SK-N-SH (cell line): ENCODE data around the gene AP1M2. TPM values are rescaled to one million over a fixed set of nuclear protein-coding genes. Genes with fewer than 3 reads are reported as not detected.
A peak's percentile ranks its signal among the peaks of the same experiment; 100 is the strongest.

Experiments
- CTCF ChIA-PET: fragments of 300-600, 350-600 bp; formaldehyde crosslinking; extraction: SDS; loops from one replicate; lab custom pipeline; 2021; lab: Yijun Ruan, JAX
- POLR2A ChIA-PET: fragments of 350-600 bp; sonication (Branson Sonifier 250); formaldehyde crosslinking; extraction: SDS; loops from one replicate; lab custom pipeline; 2020; ENCODE audit warnings: antibody characterized with exemption, inconsistent platforms; lab: Yijun Ruan, JAX
- DNase-seq: peaks from one replicate; pipeline ENCODE4 v3.0.0; 2012
- H2AFZ ChIP-seq: fragments of 200-600 bp; sonication (generic); 2 replicates; pipeline ENCODE4 v1.8.1; 2016; ENCODE audit warnings: antibody characterized with exemption, mild to moderate bottlenecking, low read depth
- H3F3A ChIP-seq: fragments of 200-600 bp; sonication (generic); replicated peaks from 2 replicates; pipeline ENCODE3; 2016; ENCODE audit warnings: antibody characterized with exemption, mild to moderate bottlenecking; ENCODE audit not compliant: insufficient read depth
- H3K27ac ChIP-seq, 2 experiments: fragments of 200-500 bp in 1 of 2; fragments of 200-600 bp in 1 of 2; sonication (Bioruptor generic) in 1 of 2; sonication (generic), shearing (Covaris generic) in 1 of 2; 2 replicates each; pipeline versions ENCODE4 v1.5.1 to v1.6.1; 2014 to 2016; ENCODE audit warnings: low read depth in 2 of 2, inconsistent platforms in 1 of 2, low read length in 1 of 2, mild to moderate bottlenecking in 1 of 2, mixed read lengths in 1 of 2
- H3K27me3 ChIP-seq: fragments of 200-600 bp; sonication (generic), shearing (Covaris generic); 2 replicates; pipeline ENCODE4 v1.6.1; 2016; ENCODE audit warnings: mixed run types; ENCODE audit not compliant: insufficient read depth
- H3K36me3 ChIP-seq, 2 experiments: fragments of 200-500 bp in 1 of 2; fragments of 200-600 bp in 1 of 2; sonication (Bioruptor generic) in 1 of 2; sonication (generic) in 1 of 2; replicated peaks in 1 of 2; 2 replicates each; pipeline versions ENCODE3 to v1.5.1; 2014 to 2016; ENCODE audit warnings: low read length in 1 of 2, mild to moderate bottlenecking in 1 of 2; ENCODE audit not compliant: insufficient read depth in 2 of 2, control insufficient read depth in 1 of 2
- H3K4me1 ChIP-seq, 2 experiments: fragments of 200-500 bp in 1 of 2; fragments of 200-600 bp in 1 of 2; sonication (Bioruptor generic) in 1 of 2; sonication (generic), shearing (Covaris generic) in 1 of 2; 2 replicates each; pipeline versions ENCODE4 v1.5.1 to v1.6.1; 2014 to 2016; ENCODE audit warnings: low read depth in 1 of 2, low read length in 1 of 2, mixed run types in 1 of 2; ENCODE audit not compliant: insufficient read depth in 2 of 2, control insufficient read depth in 1 of 2
- H3K4me2 ChIP-seq: fragments of 200-600 bp; sonication (generic), shearing (Covaris generic); 2 replicates; pipeline ENCODE4 v1.6.1; 2017; ENCODE audit warnings: mixed run types
- H3K4me3 ChIP-seq, 2 experiments: fragments of 200-500 bp in 1 of 2; fragments of 200-600 bp in 1 of 2; sonication (Bioruptor generic) in 1 of 2; sonication (generic), shearing (Covaris generic) in 1 of 2; 2 replicates each; pipeline versions ENCODE4 v1.5.1 to v1.8.1; 2014 to 2016; ENCODE audit warnings: low read depth in 2 of 2, inconsistent platforms in 1 of 2, low read length in 1 of 2, mild to moderate bottlenecking in 1 of 2, mixed read lengths in 1 of 2, moderate library complexity in 1 of 2
- H3K79me2 ChIP-seq: fragments of 200-600 bp; sonication (generic); 2 replicates; pipeline ENCODE4 v1.8.1; 2017; ENCODE audit warnings: mild to moderate bottlenecking; ENCODE audit not compliant: insufficient read depth
- H3K9ac ChIP-seq: fragments of 200-600 bp; sonication (generic); 2 replicates; pipeline ENCODE4 v1.6.1; 2017; ENCODE audit warnings: mixed run types
- H3K9me2 ChIP-seq: fragments of 200-600 bp; sonication (generic); 2 replicates; pipeline ENCODE4 v1.6.1; 2017; ENCODE audit warnings: mixed run types
- H3K9me3 ChIP-seq: fragments of 200-600 bp; sonication (generic); 2 replicates; pipeline ENCODE4 v1.6.1; 2017; ENCODE audit warnings: mixed run types, mild to moderate bottlenecking, moderate library complexity
- H4K20me1 ChIP-seq: fragments of 200-600 bp; sonication (generic); 2 replicates; pipeline ENCODE4 v1.6.1; 2017; ENCODE audit warnings: mild to moderate bottlenecking, mixed run types; ENCODE audit not compliant: insufficient read depth
- CHD2 ChIP-seq: fragments of 150-350 bp; IDR thresholded peaks from 2 replicates; pipeline ENCODE4 v1.6.1; 2018; ENCODE audit warnings: low read length; ENCODE audit not compliant: partially characterized antibody
- CTCF ChIP-seq: fragments of 200-600 bp; sonication (generic); IDR thresholded peaks from 2 replicates; pipeline ENCODE4 v1.6.1; 2017; ENCODE audit warnings: antibody characterized with exemption, mild to moderate bottlenecking, moderate library complexity
- ELF1 ChIP-seq: IDR thresholded peaks from 2 replicates; pipeline ENCODE4 v1.4.0; 2012
- EZH2phosphoT487 ChIP-seq: fragments of 200-600 bp; sonication (generic); IDR thresholded peaks from 2 replicates; pipeline ENCODE4 v1.6.1; 2017; ENCODE audit warnings: low read depth, mixed run types, mild to moderate bottlenecking, antibody characterized with exemption, moderate library complexity, borderline replicate concordance
- FOXM1 ChIP-seq: IDR thresholded peaks from 2 replicates; pipeline ENCODE4 v1.4.0; 2012; ENCODE audit warnings: low read depth, mild to moderate bottlenecking
- MEF2A ChIP-seq: IDR thresholded peaks from 2 replicates; pipeline ENCODE4 v1.4.0; 2012; ENCODE audit warnings: low read depth, borderline replicate concordance
- MXI1 ChIP-seq: IDR thresholded peaks from 2 replicates; pipeline ENCODE4 v1.6.1; 2012; ENCODE audit warnings: mild to moderate bottlenecking, low read depth, low read length, improper control_type of control experiment
- REST ChIP-seq: IDR thresholded peaks from 2 replicates; pipeline ENCODE4 v1.6.1; 2012; ENCODE audit warnings: mild to moderate bottlenecking, low read depth, low read length, moderate library complexity
- RXRA ChIP-seq: IDR thresholded peaks from 2 replicates; pipeline ENCODE4 v1.4.0; 2012; ENCODE audit warnings: low read depth, mild to moderate bottlenecking, borderline replicate concordance
- SIN3A ChIP-seq: IDR thresholded peaks from 2 replicates; pipeline ENCODE4 v1.6.1; 2012; ENCODE audit warnings: low read depth, mild to moderate bottlenecking, low read length, moderate library complexity, borderline replicate concordance
- TCF12 ChIP-seq: IDR thresholded peaks from 2 replicates; pipeline ENCODE4 v1.4.0; 2012
- YY1 ChIP-seq: IDR thresholded peaks from 2 replicates; pipeline ENCODE4 v1.4.0; 2012; ENCODE audit warnings: low read depth, mild to moderate bottlenecking
- ZBTB33 ChIP-seq: IDR thresholded peaks from 2 replicates; pipeline ENCODE4 v1.4.0; 2012; ENCODE audit warnings: low read depth, borderline replicate concordance
- WGBS: methylation state at CpG from one replicate; pipeline ENCODE4 v1.1.6; 2017; ENCODE audit warnings: low lambda C conversion rate; 5-methylcytosine and 5-hydroxymethylcytosine counted together
- polyA plus RNA-seq, 3 experiments: library from polyadenylated mRNA; depleted of rRNA; stranded (reverse); fragments of >200 nt; gene quantifications; 2 replicates each; pipeline ENCODE4 v1.2.3, GENCODE V29; 2012

Gene AP1M2
- polyA plus RNA-seq, 1 of the 3 experiments (the other 2 are of a cell fraction), result 0.30 TPM

- H4K20me1 ChIP-seq, result no peaks in the 10 kb centered on the region
- peak overlapping the region; percentile 94 for H3K4me2 ChIP-seq
- TF ChIP-seq EZH2phosphoT487, result no peak
- no peak for TF ChIP-seq ELF1
- TF ChIP-seq SIN3A, result no peak
- TF ChIP-seq MEF2A, result no peak
- TF ChIP-seq TCF12, result no peak
- no peak for TF ChIP-seq CHD2
- TF ChIP-seq CTCF, result no peak
- TF ChIP-seq ZBTB33, result no peak
- no peak for TF ChIP-seq MXI1
- TF ChIP-seq REST, result no peak
- TF ChIP-seq YY1, result no peak
- no peak for TF ChIP-seq FOXM1
- TF ChIP-seq RXRA, result no peak
- H3K9me3 ChIP-seq, result no peaks in the 10 kb centered on the region
- ChIA-PET POLR2A (interaction anchor here (0.7 to 0.8 kb wide), 2 partner anchors 13 to 23 kb away, joined by 3 read pairs; no protein-coding TSS in a partner anchor), CTCF (interaction anchor here (0.7 to 2.6 kb wide), 7 partner anchors 15 to 133 kb away, joined by 3 to 10 read pairs (median 6); no protein-coding TSS in a partner anchor)
- H3K4me1 ChIP-seq, result peaks cover 8 to 30% of the 10 kb centered on the region in 2 experiments; a peak in 3 of 4 replicates
- H3K36me3 ChIP-seq, result no peaks in the 10 kb centered on the region
- H3K4me3 ChIP-seq, result peak overlapping the region; percentile 72 to 77
- DNase-seq, result no peak
- H3F3A ChIP-seq, result peaks cover 13% of the 10 kb centered on the region
- peak overlapping the region; percentile 70; the same call in 1 of the 2 replicates for H2AFZ ChIP-seq
- H3K27me3 ChIP-seq, result no peaks in the 10 kb centered on the region
- H3K27ac ChIP-seq, result peak overlapping the region; percentile 43 to 70; a peak in 3 of 4 replicates
- H3K9ac ChIP-seq, result peak overlapping the region; percentile 56; the same call in 1 of the 2 replicates
- no peaks in the 10 kb centered on the region for H3K9me2 ChIP-seq
- 21% methylated on average over 4 of the region's 4 CpGs for WGBS
- peaks cover 37% of the 10 kb centered on the region for H3K79me2 ChIP-seq
Observed at GRCh38 chr19:10566408-10566657, 20.8 kb downstream of the AP1M2 start.
